Measurements from ENCODE around the gene E2F2. TPM values are rescaled to one million over a fixed set of nuclear protein-coding genes. Genes with fewer than 3 reads are reported as not detected.
A peak's percentile ranks its signal among the peaks of the same experiment; 100 is the strongest.

The E2F2 gene
- total and polyA plus RNA-seq, 2 of the 13 experiments (the other 11 are each of a cell fraction or from before 2014, with no cell fraction given): 0.65 to 6.6 TPM

- TF ChIP-seq SRSF1 (optimal IDR thresholded peaks at IDR 0.05; ENCODE audit: low read depth, low read length) (no peak), ZNF432 (CRISPR knock-in tag; IDR thresholded peaks at IDR 0.05; ENCODE audit: borderline replicate concordance) (no peak), ZNF446 (CRISPR knock-in tag; IDR thresholded peaks at IDR 0.05) (no peak), ARID5B (CRISPR knock-in tag; IDR thresholded peaks at IDR 0.05) (peak; percentile 77), JUN (CRISPR knock-in tag; IDR thresholded peaks at IDR 0.05) (no peak), ZBTB3 (CRISPR knock-in tag; IDR thresholded peaks at IDR 0.05; ENCODE audit: borderline replicate concordance, low read depth) (no peak), SRF (IDR thresholded peaks at IDR 0.05; ENCODE audit: low read depth, low read length) (no peak), FOXO4 (CRISPR knock-in tag; conservative IDR thresholded peaks at IDR 0.05) (no peak), ZNF609 (CRISPR knock-in tag; IDR thresholded peaks at IDR 0.05; ENCODE audit: borderline replicate concordance) (peak; percentile 64; the same call in 1 of the 2 replicates), SRSF9 (IDR thresholded peaks at IDR 0.05; ENCODE audit: borderline replicate concordance, insufficient read depth, low read depth, low read length, poor library complexity, severe bottlenecking) (no peak), JDP2 (CRISPR knock-in tag; IDR thresholded peaks at IDR 0.05; ENCODE audit: borderline replicate concordance) (no peak), STAT6 (CRISPR knock-in tag; IDR thresholded peaks at IDR 0.05; ENCODE audit: borderline replicate concordance) (peak; percentile 90; the same call in 1 of the 2 replicates), KLF13 (CRISPR knock-in tag; IDR thresholded peaks at IDR 0.05) (no peak)
These were observed 52.0 kb downstream of the E2F2 start (continued) for GRCh38 chr1:23478896-23479665.

Measured in HepG2 (cell line).